Measurements from ENCODE around the gene PRMT1. TPM values are rescaled to one million over a fixed set of nuclear protein-coding genes. Genes with fewer than 3 reads are reported as not detected.
A peak's percentile ranks its signal among the peaks of the same experiment; 100 is the strongest.

Gene PRMT1
- total and polyA plus RNA-seq, 9 of the 15 experiments (the other 6 are each of a cell fraction or from before 2014, with no cell fraction given): 13.3 to 464 (median 326) TPM

DNA sequence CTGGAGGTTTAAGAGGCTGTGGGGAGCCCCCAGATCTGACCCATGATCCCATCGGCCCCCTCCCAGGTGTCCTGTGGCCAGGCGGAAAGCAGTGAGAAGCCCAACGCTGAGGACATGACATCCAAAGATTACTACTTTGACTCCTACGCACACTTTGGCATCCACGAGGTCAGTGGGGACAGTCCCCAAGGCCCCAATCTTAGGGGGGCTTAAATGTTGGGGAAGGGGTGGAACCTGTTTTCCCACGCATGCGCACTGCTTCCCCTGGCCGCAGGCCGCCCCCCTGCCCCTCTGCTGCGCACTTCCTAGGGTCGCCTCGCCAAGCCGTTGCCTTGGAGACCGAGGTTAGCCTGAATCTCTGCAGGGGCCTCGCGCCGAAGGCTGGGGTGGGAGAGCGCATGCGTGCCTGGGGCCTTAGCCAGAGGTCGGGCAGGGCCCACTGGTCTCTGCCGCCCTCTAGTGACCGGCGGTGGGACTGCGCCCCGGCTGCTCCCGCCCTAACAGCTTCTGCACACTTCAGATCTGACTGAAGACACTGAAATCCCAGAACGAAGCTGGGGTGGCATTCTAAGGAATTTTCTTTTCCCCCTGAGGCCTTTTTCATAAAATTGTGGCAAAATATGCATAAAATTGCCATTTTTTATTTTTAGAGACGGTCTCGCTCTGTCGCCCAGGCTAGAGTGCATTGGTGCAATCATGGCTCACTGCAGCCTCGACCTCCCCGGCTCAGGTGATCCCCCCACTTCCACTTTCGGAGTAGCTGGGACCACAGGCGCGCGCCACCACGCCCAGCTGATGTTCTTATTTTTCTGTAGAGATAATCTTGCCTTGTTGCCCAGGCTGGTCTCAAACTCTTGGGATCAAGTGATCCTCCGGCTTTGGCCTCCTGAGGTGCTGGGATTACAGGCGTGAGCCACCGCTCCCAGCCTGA lies 3.6 kb downstream of the PRMT1 start (continued):
- TF ChIP-seq IRF2 (CRISPR knock-in tag; IDR thresholded peaks at IDR 0.05): no peak
- TF ChIP-seq, protein P1, sequence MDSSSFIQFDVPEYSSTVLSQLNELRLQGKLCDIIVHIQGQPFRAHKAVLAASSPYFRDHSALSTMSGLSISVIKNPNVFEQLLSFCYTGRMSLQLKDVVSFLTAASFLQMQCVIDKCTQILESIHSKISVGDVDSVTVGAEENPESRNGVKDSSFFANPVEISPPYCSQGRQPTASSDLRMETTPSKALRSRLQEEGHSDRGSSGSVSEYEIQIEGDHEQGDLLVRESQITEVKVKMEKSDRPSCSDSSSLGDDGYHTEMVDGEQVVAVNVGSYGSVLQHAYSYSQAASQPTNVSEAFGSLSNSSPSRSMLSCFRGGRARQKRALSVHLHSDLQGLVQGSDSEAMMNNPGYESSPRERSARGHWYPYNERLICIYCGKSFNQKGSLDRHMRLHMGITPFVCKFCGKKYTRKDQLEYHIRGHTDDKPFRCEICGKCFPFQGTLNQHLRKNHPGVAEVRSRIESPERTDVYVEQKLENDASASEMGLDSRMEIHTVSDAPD (CRISPR knock-in tag; IDR thresholded peaks at IDR 0.05): no peak
- TF ChIP-seq SNIP1 (IDR thresholded peaks at IDR 0.05; ENCODE audit: low read depth): no peak
- TF ChIP-seq CC2D1A (IDR thresholded peaks at IDR 0.05): no peak
- TF ChIP-seq, protein P2, sequence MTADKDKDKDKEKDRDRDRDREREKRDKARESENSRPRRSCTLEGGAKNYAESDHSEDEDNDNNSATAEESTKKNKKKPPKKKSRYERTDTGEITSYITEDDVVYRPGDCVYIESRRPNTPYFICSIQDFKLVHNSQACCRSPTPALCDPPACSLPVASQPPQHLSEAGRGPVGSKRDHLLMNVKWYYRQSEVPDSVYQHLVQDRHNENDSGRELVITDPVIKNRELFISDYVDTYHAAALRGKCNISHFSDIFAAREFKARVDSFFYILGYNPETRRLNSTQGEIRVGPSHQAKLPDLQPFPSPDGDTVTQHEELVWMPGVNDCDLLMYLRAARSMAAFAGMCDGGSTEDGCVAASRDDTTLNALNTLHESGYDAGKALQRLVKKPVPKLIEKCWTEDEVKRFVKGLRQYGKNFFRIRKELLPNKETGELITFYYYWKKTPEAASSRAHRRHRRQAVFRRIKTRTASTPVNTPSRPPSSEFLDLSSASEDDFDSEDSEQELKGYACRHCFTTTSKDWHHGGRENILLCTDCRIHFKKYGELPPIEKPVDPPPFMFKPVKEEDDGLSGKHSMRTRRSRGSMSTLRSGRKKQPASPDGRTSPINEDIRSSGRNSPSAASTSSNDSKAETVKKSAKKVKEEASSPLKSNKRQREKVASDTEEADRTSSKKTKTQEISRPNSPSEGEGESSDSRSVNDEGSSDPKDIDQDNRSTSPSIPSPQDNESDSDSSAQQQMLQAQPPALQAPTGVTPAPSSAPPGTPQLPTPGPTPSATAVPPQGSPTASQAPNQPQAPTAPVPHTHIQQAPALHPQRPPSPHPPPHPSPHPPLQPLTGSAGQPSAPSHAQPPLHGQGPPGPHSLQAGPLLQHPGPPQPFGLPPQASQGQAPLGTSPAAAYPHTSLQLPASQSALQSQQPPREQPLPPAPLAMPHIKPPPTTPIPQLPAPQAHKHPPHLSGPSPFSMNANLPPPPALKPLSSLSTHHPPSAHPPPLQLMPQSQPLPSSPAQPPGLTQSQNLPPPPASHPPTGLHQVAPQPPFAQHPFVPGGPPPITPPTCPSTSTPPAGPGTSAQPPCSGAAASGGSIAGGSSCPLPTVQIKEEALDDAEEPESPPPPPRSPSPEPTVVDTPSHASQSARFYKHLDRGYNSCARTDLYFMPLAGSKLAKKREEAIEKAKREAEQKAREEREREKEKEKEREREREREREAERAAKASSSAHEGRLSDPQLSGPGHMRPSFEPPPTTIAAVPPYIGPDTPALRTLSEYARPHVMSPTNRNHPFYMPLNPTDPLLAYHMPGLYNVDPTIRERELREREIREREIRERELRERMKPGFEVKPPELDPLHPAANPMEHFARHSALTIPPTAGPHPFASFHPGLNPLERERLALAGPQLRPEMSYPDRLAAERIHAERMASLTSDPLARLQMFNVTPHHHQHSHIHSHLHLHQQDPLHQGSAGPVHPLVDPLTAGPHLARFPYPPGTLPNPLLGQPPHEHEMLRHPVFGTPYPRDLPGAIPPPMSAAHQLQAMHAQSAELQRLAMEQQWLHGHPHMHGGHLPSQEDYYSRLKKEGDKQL (CRISPR knock-in tag; IDR thresholded peaks at IDR 0.05; ENCODE audit: borderline replicate concordance): no peak
- TF ChIP-seq ARHGAP35 (IDR thresholded peaks at IDR 0.05; ENCODE audit: partially characterized antibody): no peak
- TF ChIP-seq CCNT2 (IDR thresholded peaks at IDR 0.05; ENCODE audit: borderline replicate concordance, extremely low read depth, insufficient read length, low read depth, low read length): peak; percentile 29
- TF ChIP-seq, protein P3, sequence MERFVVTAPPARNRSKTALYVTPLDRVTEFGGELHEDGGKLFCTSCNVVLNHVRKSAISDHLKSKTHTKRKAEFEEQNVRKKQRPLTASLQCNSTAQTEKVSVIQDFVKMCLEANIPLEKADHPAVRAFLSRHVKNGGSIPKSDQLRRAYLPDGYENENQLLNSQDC (CRISPR knock-in tag; IDR thresholded peaks at IDR 0.05): no peak
- TF ChIP-seq CBFB (CRISPR knock-in tag; IDR thresholded peaks at IDR 0.05): peak; percentile 28; the same call in 1 of the 2 replicates
- TF ChIP-seq KLF1 (tag; IDR thresholded peaks at IDR 0.05): no peak
- TF ChIP-seq, protein P4, sequence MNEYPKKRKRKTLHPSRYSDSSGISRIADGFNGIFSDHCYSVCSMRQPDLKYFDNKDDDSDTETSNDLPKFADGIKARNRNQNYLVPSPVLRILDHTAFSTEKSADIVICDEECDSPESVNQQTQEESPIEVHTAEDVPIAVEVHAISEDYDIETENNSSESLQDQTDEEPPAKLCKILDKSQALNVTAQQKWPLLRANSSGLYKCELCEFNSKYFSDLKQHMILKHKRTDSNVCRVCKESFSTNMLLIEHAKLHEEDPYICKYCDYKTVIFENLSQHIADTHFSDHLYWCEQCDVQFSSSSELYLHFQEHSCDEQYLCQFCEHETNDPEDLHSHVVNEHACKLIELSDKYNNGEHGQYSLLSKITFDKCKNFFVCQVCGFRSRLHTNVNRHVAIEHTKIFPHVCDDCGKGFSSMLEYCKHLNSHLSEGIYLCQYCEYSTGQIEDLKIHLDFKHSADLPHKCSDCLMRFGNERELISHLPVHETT (CRISPR knock-in tag; conservative IDR thresholded peaks at IDR 0.05 in 1 of 2, IDR thresholded peaks at IDR 0.05 in 1 of 2): no peak
- no peak for TF ChIP-seq ZNF445 (CRISPR knock-in tag; IDR thresholded peaks at IDR 0.05; ENCODE audit: low read depth)
- TF ChIP-seq ZNF140 (CRISPR knock-in tag; IDR thresholded peaks at IDR 0.05): no peak
- TF ChIP-seq ZNF76 (CRISPR knock-in tag; IDR thresholded peaks at IDR 0.05; ENCODE audit: borderline replicate concordance): no peak
- no peak for TF ChIP-seq TRIM28 (IDR thresholded peaks at IDR 0.05)
- TF ChIP-seq, protein P5, sequence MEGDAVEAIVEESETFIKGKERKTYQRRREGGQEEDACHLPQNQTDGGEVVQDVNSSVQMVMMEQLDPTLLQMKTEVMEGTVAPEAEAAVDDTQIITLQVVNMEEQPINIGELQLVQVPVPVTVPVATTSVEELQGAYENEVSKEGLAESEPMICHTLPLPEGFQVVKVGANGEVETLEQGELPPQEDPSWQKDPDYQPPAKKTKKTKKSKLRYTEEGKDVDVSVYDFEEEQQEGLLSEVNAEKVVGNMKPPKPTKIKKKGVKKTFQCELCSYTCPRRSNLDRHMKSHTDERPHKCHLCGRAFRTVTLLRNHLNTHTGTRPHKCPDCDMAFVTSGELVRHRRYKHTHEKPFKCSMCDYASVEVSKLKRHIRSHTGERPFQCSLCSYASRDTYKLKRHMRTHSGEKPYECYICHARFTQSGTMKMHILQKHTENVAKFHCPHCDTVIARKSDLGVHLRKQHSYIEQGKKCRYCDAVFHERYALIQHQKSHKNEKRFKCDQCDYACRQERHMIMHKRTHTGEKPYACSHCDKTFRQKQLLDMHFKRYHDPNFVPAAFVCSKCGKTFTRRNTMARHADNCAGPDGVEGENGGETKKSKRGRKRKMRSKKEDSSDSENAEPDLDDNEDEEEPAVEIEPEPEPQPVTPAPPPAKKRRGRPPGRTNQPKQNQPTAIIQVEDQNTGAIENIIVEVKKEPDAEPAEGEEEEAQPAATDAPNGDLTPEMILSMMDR (IDR thresholded peaks at IDR 0.05 in 2 of 3, conservative IDR thresholded peaks at IDR 0.05 in 1 of 3; ENCODE audit: insufficient read depth in 2 of 3, low read depth in 1 of 3, low read length in 3 of 3): peak; percentile 95 to 96 (median 96)
